Liver (tissue), 9 donors: Measurements from ENCODE around the gene AGPAT3. TPM values are rescaled to one million over a fixed set of nuclear protein-coding genes. Genes with fewer than 3 reads are reported as not detected.

ENCODE experiments used
- DNase-seq: peaks from one replicate; pipeline ENCODE4 v3.0.0-alpha.2; 2017; ENCODE audit warnings: low spot score
- H3K27ac ChIP-seq, 2 donors: one replicate each; pipeline ENCODE4 v1.7.0; 2013; ENCODE audit warnings: inconsistent platforms in 2 of 2, low read length in 2 of 2, control low read depth in 1 of 2, low read depth in 1 of 2, mild to moderate bottlenecking in 1 of 2
- H3K27me3 ChIP-seq, 4 donors: one replicate each; pipeline versions ENCODE4 v1.6.1 to v1.7.0; 2013; ENCODE audit warnings: low read length in 3 of 4, inconsistent platforms in 1 of 4, mild to moderate bottlenecking in 1 of 4, moderate library complexity in 1 of 4; ENCODE audit not compliant: control insufficient read depth in 4 of 4, insufficient read depth in 4 of 4
- H3K36me3 ChIP-seq, 4 donors: one replicate each; pipeline versions ENCODE4 v1.6.1 to v1.7.0; 2013; ENCODE audit warnings: low read length in 3 of 4, mild to moderate bottlenecking in 3 of 4, low read depth in 1 of 4, moderate library complexity in 1 of 4; ENCODE audit not compliant: control insufficient read depth in 4 of 4, insufficient read depth in 3 of 4
- H3K4me1 ChIP-seq, 4 donors: one replicate each; pipeline versions ENCODE4 v1.6.1 to v1.7.0; 2013; ENCODE audit warnings: low read length in 3 of 4, mild to moderate bottlenecking in 3 of 4, moderate library complexity in 1 of 4; ENCODE audit not compliant: control insufficient read depth in 4 of 4, insufficient read depth in 4 of 4
- H3K4me3 ChIP-seq, 3 donors: one replicate each; pipeline versions ENCODE4 v1.6.1 to v1.7.0; 2013; ENCODE audit warnings: low read length in 3 of 3, control low read depth in 1 of 3, low read depth in 1 of 3, mild to moderate bottlenecking in 1 of 3
- H3K9ac ChIP-seq, 2 donors: one replicate each; pipeline ENCODE4 v1.7.0; 2013; ENCODE audit warnings: low read length in 2 of 2, mild to moderate bottlenecking in 2 of 2, moderate library complexity in 2 of 2, control low read depth in 1 of 2, low read depth in 1 of 2
- H3K9me3 ChIP-seq, 4 donors: one replicate each; pipeline versions ENCODE4 v1.6.1 to v1.7.0; 2013; ENCODE audit warnings: low read length in 3 of 4; ENCODE audit not compliant: control insufficient read depth in 4 of 4
- EGR1 ChIP-seq, 2 donors: IDR thresholded peaks; 2 replicates each; pipeline ENCODE4 v1.6.1; 2016 to 2018; ENCODE audit warnings: antibody characterized with exemption in 2 of 2, low read depth in 2 of 2
- FOXA1 ChIP-seq: IDR thresholded peaks from 2 replicates; pipeline ENCODE4 v1.6.1; 2016; ENCODE audit warnings: antibody characterized with exemption
- FOXA2 ChIP-seq: IDR thresholded peaks from 2 replicates; pipeline ENCODE4 v1.6.1; 2016; ENCODE audit warnings: antibody characterized with exemption
- GABPA ChIP-seq, 2 donors: IDR thresholded peaks in 1 of 2; conservative IDR thresholded peaks in 1 of 2; 2 replicates each; pipeline ENCODE4 v1.6.1; 2016; ENCODE audit warnings: antibody characterized with exemption in 2 of 2, mild to moderate bottlenecking in 1 of 2, moderate library complexity in 1 of 2
- HNF4A ChIP-seq, 2 donors: conservative IDR thresholded peaks; 2 replicates each; pipeline ENCODE4 v1.6.1; 2016; ENCODE audit warnings: antibody characterized with exemption in 2 of 2, mild to moderate bottlenecking in 2 of 2
- HNF4G ChIP-seq: IDR thresholded peaks from 2 replicates; pipeline ENCODE4 v1.6.1; 2016; ENCODE audit warnings: antibody characterized with exemption
- JUND ChIP-seq, 2 donors: IDR thresholded peaks; 2 replicates each; pipeline ENCODE4 v1.6.1; 2016; ENCODE audit warnings: antibody characterized with exemption in 2 of 2
- NR2F2 ChIP-seq: IDR thresholded peaks from 2 replicates; pipeline ENCODE4 v1.6.1; 2016; ENCODE audit warnings: antibody characterized with exemption
- RAD21 ChIP-seq, 2 donors: IDR thresholded peaks; 2 replicates each; pipeline ENCODE4 v1.6.1; 2016; ENCODE audit warnings: antibody characterized with exemption in 2 of 2, mild to moderate bottlenecking in 2 of 2
- RXRA ChIP-seq, 2 donors: IDR thresholded peaks; 2 replicates each; pipeline ENCODE4 v1.6.1; 2017 to 2018; ENCODE audit warnings: antibody characterized with exemption in 2 of 2, mild to moderate bottlenecking in 1 of 2
- SP1 ChIP-seq: IDR thresholded peaks from 2 replicates; pipeline ENCODE4 v1.6.1; 2018; ENCODE audit warnings: antibody characterized with exemption, mild to moderate bottlenecking
- TAF1 ChIP-seq: conservative IDR thresholded peaks from 2 replicates; pipeline ENCODE4 v1.6.1; 2016; ENCODE audit warnings: antibody characterized with exemption, mild to moderate bottlenecking
- YY1 ChIP-seq: IDR thresholded peaks from 2 replicates; pipeline ENCODE4 v1.6.1; 2016; ENCODE audit warnings: antibody characterized with exemption, mild to moderate bottlenecking
- WGBS: extraction: QIAGEN DNeasy Blood & Tissue Kit; methylation state at CpG from one replicate; pipeline ENCODE4 v1.1.7; 2013; 5-methylcytosine and 5-hydroxymethylcytosine counted together
- polyA plus RNA-seq, 2 donors: library from polyadenylated mRNA; stranded (reverse) in 1 of 2; unstranded in 1 of 2; fragments of 200-250 nt in 1 of 2; fragments of >200 nt in 1 of 2; fragmentation: Nextera tagmentation in 1 of 2; extraction: Ambion mirVana in 1 of 2; gene quantifications; one replicate each; pipeline versions ENCODE4 v1.2.1 to v1.2.3, GENCODE V29; 2013 to 2015
- total RNA-seq, 2 donors: library from RNA; depleted of rRNA; stranded (reverse); fragments of >200 nt; gene quantifications; one replicate each; pipeline ENCODE4 v1.2.3, GENCODE V29; 2014
- TF ChIP-seq, protein P1 (sequence below): IDR thresholded peaks from 2 replicates; pipeline ENCODE4 v1.6.1; 2016; ENCODE audit warnings: antibody characterized with exemption, mild to moderate bottlenecking
- TF ChIP-seq, protein P2 (sequence below): IDR thresholded peaks from 2 replicates; pipeline ENCODE4 v1.6.1; 2016; ENCODE audit warnings: antibody characterized with exemption
- TF ChIP-seq, protein P3 (sequence below): IDR thresholded peaks from 2 replicates; pipeline ENCODE4 v1.6.1; 2016; ENCODE audit warnings: antibody characterized with exemption
- TF ChIP-seq, protein P4 (sequence below): IDR thresholded peaks from 2 replicates; pipeline ENCODE4 v1.6.1; 2016; ENCODE audit warnings: antibody characterized with exemption
- TF ChIP-seq, protein P5 (sequence below): fragments of 150-350 bp; IDR thresholded peaks from 2 replicates; pipeline ENCODE4 v1.5.1; 2017; ENCODE audit warnings: improper control_type of control experiment, low read depth, low read length; ENCODE audit not compliant: missing input control
- donor health status: healthy.
- donor health status: healthy.
- donor health status: healthy.
- donor health status: healthy.
- donor health status: healthy.

AGPAT3 gene
- total and polyA plus RNA-seq, 4 donors: 32.3 to 148 (median 59.8) TPM

DNA sequence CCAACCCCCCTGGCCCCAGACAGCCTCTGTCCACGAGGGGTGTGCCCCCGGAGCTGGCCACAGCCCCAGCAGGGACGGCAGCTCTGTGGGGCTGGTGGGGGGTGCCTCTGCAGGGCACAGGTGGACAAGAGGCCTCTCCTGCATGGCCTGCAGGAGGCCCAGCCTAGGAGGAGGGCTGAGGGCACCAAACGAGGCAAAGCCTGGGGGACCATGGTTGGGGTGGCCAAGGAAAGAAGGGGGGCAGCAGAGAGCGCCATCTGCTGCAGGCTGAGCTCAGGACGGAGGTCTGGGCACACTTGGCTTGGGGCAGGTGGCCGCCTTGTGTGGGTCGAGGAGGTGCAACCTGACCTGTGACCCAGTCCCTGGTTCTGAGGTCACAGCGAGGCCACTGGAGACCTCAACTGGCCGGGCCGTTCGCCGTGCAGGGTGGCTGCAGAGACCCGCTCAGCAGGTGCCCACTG is 48.4 kb upstream of the AGPAT3 start:
- peaks cover 0 to 16% (median 7%) of the 10 kb centered on the region in 4 donors for H3K4me1 ChIP-seq
- DNase-seq: no peak
- H3K27me3 ChIP-seq: no peaks in the 10 kb centered on the region
- H3K9me3 ChIP-seq: no peaks in the 10 kb centered on the region
- TF ChIP-seq, protein P1, sequence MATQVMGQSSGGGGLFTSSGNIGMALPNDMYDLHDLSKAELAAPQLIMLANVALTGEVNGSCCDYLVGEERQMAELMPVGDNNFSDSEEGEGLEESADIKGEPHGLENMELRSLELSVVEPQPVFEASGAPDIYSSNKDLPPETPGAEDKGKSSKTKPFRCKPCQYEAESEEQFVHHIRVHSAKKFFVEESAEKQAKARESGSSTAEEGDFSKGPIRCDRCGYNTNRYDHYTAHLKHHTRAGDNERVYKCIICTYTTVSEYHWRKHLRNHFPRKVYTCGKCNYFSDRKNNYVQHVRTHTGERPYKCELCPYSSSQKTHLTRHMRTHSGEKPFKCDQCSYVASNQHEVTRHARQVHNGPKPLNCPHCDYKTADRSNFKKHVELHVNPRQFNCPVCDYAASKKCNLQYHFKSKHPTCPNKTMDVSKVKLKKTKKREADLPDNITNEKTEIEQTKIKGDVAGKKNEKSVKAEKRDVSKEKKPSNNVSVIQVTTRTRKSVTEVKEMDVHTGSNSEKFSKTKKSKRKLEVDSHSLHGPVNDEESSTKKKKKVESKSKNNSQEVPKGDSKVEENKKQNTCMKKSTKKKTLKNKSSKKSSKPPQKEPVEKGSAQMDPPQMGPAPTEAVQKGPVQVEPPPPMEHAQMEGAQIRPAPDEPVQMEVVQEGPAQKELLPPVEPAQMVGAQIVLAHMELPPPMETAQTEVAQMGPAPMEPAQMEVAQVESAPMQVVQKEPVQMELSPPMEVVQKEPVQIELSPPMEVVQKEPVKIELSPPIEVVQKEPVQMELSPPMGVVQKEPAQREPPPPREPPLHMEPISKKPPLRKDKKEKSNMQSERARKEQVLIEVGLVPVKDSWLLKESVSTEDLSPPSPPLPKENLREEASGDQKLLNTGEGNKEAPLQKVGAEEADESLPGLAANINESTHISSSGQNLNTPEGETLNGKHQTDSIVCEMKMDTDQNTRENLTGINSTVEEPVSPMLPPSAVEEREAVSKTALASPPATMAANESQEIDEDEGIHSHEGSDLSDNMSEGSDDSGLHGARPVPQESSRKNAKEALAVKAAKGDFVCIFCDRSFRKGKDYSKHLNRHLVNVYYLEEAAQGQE: no peak
- TF ChIP-seq HNF4G (no peak), FOXA1 (no peak), GABPA (IDR thresholded peaks at IDR 0.05 in 1 of 2, conservative IDR thresholded peaks at IDR 0.05 in 1 of 2) (no peak), HNF4A (conservative IDR thresholded peaks at IDR 0.05) (no peak), EGR1 (IDR thresholded peaks at IDR 0.05; ENCODE audit: low read depth in 2 of 2) (no peak), SP1 (no peak), JUND (IDR thresholded peaks at IDR 0.05) (no peak), RAD21 (IDR thresholded peaks at IDR 0.05) (no peak), TAF1 (no peak), FOXA2 (no peak), NR2F2 (no peak), YY1 (no peak), RXRA (IDR thresholded peaks at IDR 0.05) (no peak)
- TF ChIP-seq, protein P2, sequence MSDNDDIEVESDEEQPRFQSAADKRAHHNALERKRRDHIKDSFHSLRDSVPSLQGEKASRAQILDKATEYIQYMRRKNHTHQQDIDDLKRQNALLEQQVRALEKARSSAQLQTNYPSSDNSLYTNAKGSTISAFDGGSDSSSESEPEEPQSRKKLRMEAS: no peak
- TF ChIP-seq, protein P3, sequence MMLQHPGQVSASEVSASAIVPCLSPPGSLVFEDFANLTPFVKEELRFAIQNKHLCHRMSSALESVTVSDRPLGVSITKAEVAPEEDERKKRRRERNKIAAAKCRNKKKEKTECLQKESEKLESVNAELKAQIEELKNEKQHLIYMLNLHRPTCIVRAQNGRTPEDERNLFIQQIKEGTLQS: no peak
- H3K36me3 ChIP-seq: no peaks in the 10 kb centered on the region
- H3K27ac ChIP-seq: no peak overlapping the region
- 82% methylated on average over 14 of the region's 14 CpGs for WGBS
- H3K9ac ChIP-seq: no peak overlapping the region
- no peak overlapping the region for H3K4me3 ChIP-seq

DNA sequence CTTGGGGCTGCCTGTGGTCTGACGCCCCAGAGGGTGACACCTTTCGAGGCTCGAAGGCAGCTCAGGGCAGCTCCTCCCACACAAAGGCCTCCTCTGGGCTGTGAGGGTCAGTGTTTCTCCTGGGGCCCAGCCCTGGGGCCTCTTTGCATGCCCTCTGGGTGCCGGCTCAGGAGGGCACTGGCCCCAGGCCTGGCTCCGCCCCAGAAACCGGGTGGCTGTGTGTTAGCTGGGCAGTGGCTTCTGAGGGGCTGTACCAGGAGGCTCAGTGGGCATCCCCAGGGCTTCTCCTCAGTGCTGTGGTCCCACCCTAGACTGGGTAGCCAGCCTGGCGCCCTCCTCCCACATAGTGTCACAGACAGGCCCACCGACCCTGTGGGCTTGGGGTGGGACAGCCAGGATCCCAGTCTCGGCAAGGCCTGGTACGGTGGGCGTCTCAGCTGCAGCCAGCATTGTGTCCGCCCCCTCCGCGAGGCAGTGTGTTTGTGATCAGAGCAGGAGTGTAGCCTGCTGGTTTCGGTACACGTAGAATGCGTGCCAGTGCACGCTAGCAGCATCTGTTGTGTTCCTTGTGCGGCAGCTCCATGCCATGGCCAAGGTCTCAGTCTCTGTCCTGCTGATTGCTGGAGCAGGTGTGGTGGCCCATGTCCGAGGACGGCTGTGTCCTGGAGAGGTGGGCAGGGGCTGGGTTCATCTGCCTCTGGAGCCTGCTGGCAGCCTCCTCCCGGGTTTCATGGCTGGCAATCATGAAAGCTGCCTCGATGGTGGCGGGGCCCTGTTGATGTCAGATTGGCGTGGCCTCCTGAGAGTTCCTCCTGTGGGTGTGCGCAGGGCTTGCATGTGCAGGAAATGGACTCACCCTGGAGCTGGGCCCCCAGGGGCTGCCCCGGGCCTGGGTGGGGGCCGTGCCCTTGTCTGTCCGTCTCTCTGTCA is 47.6 kb upstream of the AGPAT3 start:
- Histone ChIP-seq H3K9me3 (no peaks in the 10 kb centered on the region), H3K4me3 (no peak overlapping the region), H3K9ac (no peak overlapping the region), H3K27ac (no peak overlapping the region), H3K36me3 (no peaks in the 10 kb centered on the region), H3K4me1 (peaks cover 0 to 8% (median under 1%) of the 10 kb centered on the region in 4 donors), H3K27me3 (no peaks in the 10 kb centered on the region)
- TF ChIP-seq RAD21 (IDR thresholded peaks at IDR 0.05): no peak
- no peak for TF ChIP-seq FOXA2
- TF ChIP-seq GABPA (IDR thresholded peaks at IDR 0.05 in 1 of 2, conservative IDR thresholded peaks at IDR 0.05 in 1 of 2): no peak
- TF ChIP-seq, protein P4, sequence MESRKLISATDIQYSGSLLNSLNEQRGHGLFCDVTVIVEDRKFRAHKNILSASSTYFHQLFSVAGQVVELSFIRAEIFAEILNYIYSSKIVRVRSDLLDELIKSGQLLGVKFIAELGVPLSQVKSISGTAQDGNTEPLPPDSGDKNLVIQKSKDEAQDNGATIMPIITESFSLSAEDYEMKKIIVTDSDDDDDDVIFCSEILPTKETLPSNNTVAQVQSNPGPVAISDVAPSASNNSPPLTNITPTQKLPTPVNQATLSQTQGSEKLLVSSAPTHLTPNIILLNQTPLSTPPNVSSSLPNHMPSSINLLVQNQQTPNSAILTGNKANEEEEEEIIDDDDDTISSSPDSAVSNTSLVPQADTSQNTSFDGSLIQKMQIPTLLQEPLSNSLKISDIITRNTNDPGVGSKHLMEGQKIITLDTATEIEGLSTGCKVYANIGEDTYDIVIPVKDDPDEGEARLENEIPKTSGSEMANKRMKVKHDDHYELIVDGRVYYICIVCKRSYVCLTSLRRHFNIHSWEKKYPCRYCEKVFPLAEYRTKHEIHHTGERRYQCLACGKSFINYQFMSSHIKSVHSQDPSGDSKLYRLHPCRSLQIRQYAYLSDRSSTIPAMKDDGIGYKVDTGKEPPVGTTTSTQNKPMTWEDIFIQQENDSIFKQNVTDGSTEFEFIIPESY: no peak
- no peak for TF ChIP-seq SP1
- no peak for TF ChIP-seq NR2F2
- TF ChIP-seq HNF4G: no peak
- TF ChIP-seq, protein P5, sequence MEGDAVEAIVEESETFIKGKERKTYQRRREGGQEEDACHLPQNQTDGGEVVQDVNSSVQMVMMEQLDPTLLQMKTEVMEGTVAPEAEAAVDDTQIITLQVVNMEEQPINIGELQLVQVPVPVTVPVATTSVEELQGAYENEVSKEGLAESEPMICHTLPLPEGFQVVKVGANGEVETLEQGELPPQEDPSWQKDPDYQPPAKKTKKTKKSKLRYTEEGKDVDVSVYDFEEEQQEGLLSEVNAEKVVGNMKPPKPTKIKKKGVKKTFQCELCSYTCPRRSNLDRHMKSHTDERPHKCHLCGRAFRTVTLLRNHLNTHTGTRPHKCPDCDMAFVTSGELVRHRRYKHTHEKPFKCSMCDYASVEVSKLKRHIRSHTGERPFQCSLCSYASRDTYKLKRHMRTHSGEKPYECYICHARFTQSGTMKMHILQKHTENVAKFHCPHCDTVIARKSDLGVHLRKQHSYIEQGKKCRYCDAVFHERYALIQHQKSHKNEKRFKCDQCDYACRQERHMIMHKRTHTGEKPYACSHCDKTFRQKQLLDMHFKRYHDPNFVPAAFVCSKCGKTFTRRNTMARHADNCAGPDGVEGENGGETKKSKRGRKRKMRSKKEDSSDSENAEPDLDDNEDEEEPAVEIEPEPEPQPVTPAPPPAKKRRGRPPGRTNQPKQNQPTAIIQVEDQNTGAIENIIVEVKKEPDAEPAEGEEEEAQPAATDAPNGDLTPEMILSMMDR: no peak
- no peak for TF ChIP-seq EGR1 (IDR thresholded peaks at IDR 0.05; ENCODE audit: low read depth in 2 of 2)
- DNase-seq: no peak
- 89% methylated on average over 29 of the region's 29 CpGs for WGBS
